ENCODE results near the gene SLC7A6.

- TF ChIP-seq CTCF (IDR thresholded peaks at IDR 0.05) (no peak), POLR2AphosphoS5 (IDR thresholded peaks at IDR 0.05) (no peak)
Measured at GRCh38 chr16:68300734-68301459, 36.6 kb downstream of the SLC7A6 start.

All from prostate gland (tissue), 2 donors.